GM19239 (cell line): ENCODE measurements around the gene ZNF326.
A peak's percentile ranks its signal among the peaks of the same experiment; 100 is the strongest.
"Not testable (repeated sequence)": the region's sequence is repeated elsewhere in the genome, so short reads cannot be mapped to it uniquely, and the experiment has no call there.

ENCODE experiments used
- DNase-seq: peaks from one replicate; pipeline ENCODE4 v3.0.0; 2011; ENCODE audit warnings: low spot score; ENCODE audit not compliant: insufficient read length
- FAIRE-seq: peaks from 2 replicates; lab custom pipeline; 2011; peaks lifted over from hg19 to GRCh38; lab: Jason Lieb, UNC

Gene ZNF326

GRCh38 chr1:89994231-89994804 lies 592 bp upstream of the ZNF326 start:
- FAIRE-seq (no peak), DNase-seq (no peak)

- peak; percentile 71 for FAIRE-seq
Measured at GRCh38 chr1:89995598-89996449, 914 bp downstream of the ZNF326 start.

GRCh38 chr1:89996450-89997110 lies 1.7 kb downstream of the ZNF326 start:
- FAIRE-seq (peak; percentile 4), DNase-seq (no peak)

More at GRCh38 chr1:89995598-89996449, 914 bp downstream of the ZNF326 start:
- DNase-seq = no peak

- not testable (repeated sequence) for FAIRE-seq, DNase-seq
Measured at GRCh38 chr1:89997152-89997551, 2.2 kb downstream of the ZNF326 start.

GRCh38 chr1:89998306-89998705 lies 3.4 kb downstream of the ZNF326 start:
- peak; percentile 45 for FAIRE-seq
- DNase-seq = no peak

GRCh38 chr1:89999208-89999607 lies 4.3 kb downstream of the ZNF326 start:
- FAIRE-seq (no peak), DNase-seq (no peak)

- DNase-seq (no peak), FAIRE-seq (no peak)
Measured at GRCh38 chr1:89999628-90000027, 4.7 kb downstream of the ZNF326 start.

GRCh38 chr1:90000934-90001676 lies 6.2 kb downstream of the ZNF326 start:
- FAIRE-seq (peak; percentile 14), DNase-seq (no peak)

- FAIRE-seq (no peak), DNase-seq (no peak)
Measured at GRCh38 chr1:90007979-90008404, 13.1 kb downstream of the ZNF326 start.

GRCh38 chr1:90012300-90012699 lies 17.4 kb downstream of the ZNF326 start:
- FAIRE-seq (no peak), DNase-seq (no peak)

- FAIRE-seq (no peak), DNase-seq (no peak)
Measured at GRCh38 chr1:90023691-90024090, 28.8 kb downstream of the ZNF326 start.

- DNase-seq (no peak), FAIRE-seq (no peak)
Measured at GRCh38 chr1:90027281-90027680, 32.4 kb downstream of the ZNF326 start.

GRCh38 chr1:90039652-90040051 lies 44.7 kb downstream of the ZNF326 start:
- FAIRE-seq (no peak), DNase-seq (no peak)

- FAIRE-seq (no peak), DNase-seq (no peak)
Measured at GRCh38 chr1:90043586-90043985, 48.7 kb downstream of the ZNF326 start.

- DNase-seq = no peak
- no peak for FAIRE-seq
Measured at GRCh38 chr1:90044346-90044745, 49.4 kb downstream of the ZNF326 start.

- no peak for DNase-seq
- FAIRE-seq = no peak
Measured at GRCh38 chr1:90045853-90046563, 51.1 kb downstream of the ZNF326 start.

GRCh38 chr1:90046635-90047034 lies 51.7 kb downstream of the ZNF326 start:
- DNase-seq (no peak), FAIRE-seq (peak; percentile 73)

- no peak for FAIRE-seq
- no peak for DNase-seq
Measured at GRCh38 chr1:90048043-90048442, 53.1 kb downstream of the ZNF326 start.

- not testable (repeated sequence) for DNase-seq, FAIRE-seq
Measured at GRCh38 chr1:90062700-90063643, 68.1 kb downstream of the ZNF326 start.
